ENCODE measurements around the gene CDC6. TPM values are rescaled to one million over a fixed set of nuclear protein-coding genes. Genes with fewer than 3 reads are reported as not detected.

Gene CDC6
- total RNA-seq, 1 donor from 2014 or later = 16.4 TPM

DNA sequence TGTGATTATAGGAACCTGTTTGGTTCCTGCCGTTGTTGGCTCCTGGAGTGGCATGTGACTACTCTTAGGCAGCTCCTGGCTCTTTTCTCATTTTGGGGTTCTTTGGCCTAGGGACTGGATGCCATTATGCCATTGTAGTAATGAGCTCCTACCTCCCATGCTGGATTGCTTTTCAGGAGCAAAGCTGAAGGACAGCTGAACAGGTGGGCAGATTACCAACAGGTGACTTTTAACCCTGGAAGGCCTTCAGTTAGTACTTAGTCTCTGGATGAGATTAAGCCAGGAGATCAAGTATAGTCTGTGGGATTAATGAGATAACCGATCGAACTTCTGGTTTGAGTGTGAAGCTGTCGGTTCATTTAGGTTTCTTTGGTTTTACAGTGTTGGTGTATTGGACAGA is 43.4 kb upstream of the CDC6 start:
- H3K27me3 Mint-ChIP-seq (ENCODE audit: low read depth) = no peaks in the 10 kb centered on the region
- peak overlapping the region; percentile 18 for H3K27ac Mint-ChIP-seq
- H3K4me3 Mint-ChIP-seq = no peak overlapping the region
- H3K4me1 Mint-ChIP-seq = peaks cover 29% of the 10 kb centered on the region
- TF ChIP-seq, protein P1, sequence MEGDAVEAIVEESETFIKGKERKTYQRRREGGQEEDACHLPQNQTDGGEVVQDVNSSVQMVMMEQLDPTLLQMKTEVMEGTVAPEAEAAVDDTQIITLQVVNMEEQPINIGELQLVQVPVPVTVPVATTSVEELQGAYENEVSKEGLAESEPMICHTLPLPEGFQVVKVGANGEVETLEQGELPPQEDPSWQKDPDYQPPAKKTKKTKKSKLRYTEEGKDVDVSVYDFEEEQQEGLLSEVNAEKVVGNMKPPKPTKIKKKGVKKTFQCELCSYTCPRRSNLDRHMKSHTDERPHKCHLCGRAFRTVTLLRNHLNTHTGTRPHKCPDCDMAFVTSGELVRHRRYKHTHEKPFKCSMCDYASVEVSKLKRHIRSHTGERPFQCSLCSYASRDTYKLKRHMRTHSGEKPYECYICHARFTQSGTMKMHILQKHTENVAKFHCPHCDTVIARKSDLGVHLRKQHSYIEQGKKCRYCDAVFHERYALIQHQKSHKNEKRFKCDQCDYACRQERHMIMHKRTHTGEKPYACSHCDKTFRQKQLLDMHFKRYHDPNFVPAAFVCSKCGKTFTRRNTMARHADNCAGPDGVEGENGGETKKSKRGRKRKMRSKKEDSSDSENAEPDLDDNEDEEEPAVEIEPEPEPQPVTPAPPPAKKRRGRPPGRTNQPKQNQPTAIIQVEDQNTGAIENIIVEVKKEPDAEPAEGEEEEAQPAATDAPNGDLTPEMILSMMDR (IDR thresholded peaks at IDR 0.05; ENCODE audit: unreplicated experiment) = no peak
- DNase-seq (ENCODE audit: low spot score in 2 of 2, unreplicated experiment in 2 of 2) = no peak
- H3K36me3 Mint-ChIP-seq = peaks cover 4% of the 10 kb centered on the region
- H3K9me3 Mint-ChIP-seq = no peaks in the 10 kb centered on the region

DNA sequence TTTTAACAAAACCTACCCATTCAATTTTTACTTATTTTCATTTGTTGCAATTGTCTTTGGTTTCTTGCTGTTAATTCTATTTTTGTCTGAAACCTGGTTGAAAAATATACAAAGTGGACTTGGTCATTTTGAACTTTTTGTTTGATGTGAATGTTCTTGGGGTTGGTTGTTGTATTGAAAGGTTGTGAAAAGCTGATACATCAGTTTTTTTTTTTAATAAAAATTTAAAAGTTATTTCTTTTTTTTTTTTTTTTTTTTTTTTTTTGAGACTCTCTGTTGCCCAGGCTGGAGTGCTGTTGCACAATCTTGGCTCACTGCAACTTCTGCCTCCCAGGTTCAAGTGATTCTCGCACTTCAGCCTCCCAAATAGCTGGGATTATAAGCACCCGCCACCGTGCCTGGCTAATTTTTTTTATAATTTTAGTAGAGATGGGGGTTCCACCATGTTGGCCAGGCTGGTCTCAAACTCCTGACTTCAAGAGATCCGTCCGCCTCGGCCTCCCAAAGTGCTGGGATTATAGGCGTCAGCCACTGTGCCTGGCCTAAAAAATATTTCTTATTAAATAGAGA is 39.7 kb upstream of the CDC6 start:
- TF ChIP-seq, protein P1 (IDR thresholded peaks at IDR 0.05; ENCODE audit: unreplicated experiment) = no peak
- DNase-seq (ENCODE audit: low spot score in 2 of 2, unreplicated experiment in 2 of 2) = no peak
- no peak overlapping the region for H3K27ac Mint-ChIP-seq
- peaks cover 29% of the 10 kb centered on the region for H3K4me1 Mint-ChIP-seq
- no peaks in the 10 kb centered on the region for H3K27me3 Mint-ChIP-seq (ENCODE audit: low read depth)
- peaks cover 4% of the 10 kb centered on the region for H3K36me3 Mint-ChIP-seq
- H3K4me3 Mint-ChIP-seq = no peak overlapping the region
- no peaks in the 10 kb centered on the region for H3K9me3 Mint-ChIP-seq

DNA sequence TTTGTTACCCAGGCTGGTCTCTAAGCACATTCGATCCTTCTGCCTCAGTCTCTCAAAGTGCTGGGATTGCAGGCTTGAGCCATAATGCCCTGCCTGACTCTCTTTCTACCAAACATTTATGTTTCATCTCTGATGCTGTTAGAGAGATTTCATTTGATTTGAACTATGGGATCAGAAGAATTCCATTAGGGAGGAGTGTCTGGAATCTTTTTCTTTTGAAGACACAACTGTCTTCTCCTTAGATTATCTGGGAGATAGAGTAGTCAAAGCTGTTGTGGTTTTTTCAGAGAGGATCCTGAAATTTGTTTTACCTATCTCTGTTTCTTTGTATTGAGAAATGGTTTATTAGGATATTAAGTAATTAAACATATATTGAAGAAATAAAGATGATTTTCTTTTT is 39.2 kb upstream of the CDC6 start:
- no peaks in the 10 kb centered on the region for H3K27me3 Mint-ChIP-seq (ENCODE audit: low read depth)
- H3K4me3 Mint-ChIP-seq = no peak overlapping the region
- TF ChIP-seq, protein P1 (IDR thresholded peaks at IDR 0.05; ENCODE audit: unreplicated experiment) = no peak
- peaks cover 26% of the 10 kb centered on the region for H3K4me1 Mint-ChIP-seq
- no peak for DNase-seq (ENCODE audit: low spot score in 2 of 2, unreplicated experiment in 2 of 2)
- peak overlapping the region; percentile 85 for H3K27ac Mint-ChIP-seq
- peaks cover 4% of the 10 kb centered on the region for H3K36me3 Mint-ChIP-seq
- no peaks in the 10 kb centered on the region for H3K9me3 Mint-ChIP-seq

DNA sequence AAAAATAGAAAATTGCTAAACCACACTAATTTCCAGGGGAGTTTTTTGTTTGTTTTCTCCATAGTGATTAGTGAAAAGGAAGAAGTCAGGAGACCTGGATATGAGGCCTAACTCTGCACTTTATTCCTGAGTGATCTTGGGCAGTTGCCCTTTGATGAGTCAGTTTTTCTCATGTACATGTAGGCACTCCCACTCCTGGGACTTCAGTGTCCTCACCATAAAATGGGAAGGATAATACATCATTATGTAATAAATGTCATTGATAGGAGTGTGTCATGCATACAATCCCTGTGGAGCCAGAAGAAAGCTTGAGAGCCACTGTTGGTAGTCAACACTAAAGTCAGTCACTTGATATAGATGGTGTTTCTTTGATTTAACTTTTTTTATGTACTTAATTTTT is 36.1 kb upstream of the CDC6 start:
- no peaks in the 10 kb centered on the region for H3K27me3 Mint-ChIP-seq (ENCODE audit: low read depth)
- no peak for DNase-seq (ENCODE audit: low spot score in 2 of 2, unreplicated experiment in 2 of 2)
- H3K27ac Mint-ChIP-seq = peak overlapping the region; percentile 73
- TF ChIP-seq, protein P1 (IDR thresholded peaks at IDR 0.05; ENCODE audit: unreplicated experiment) = no peak
- H3K36me3 Mint-ChIP-seq = peaks cover 4% of the 10 kb centered on the region
- H3K9me3 Mint-ChIP-seq = no peaks in the 10 kb centered on the region
- H3K4me1 Mint-ChIP-seq = peaks cover 22% of the 10 kb centered on the region
- H3K4me3 Mint-ChIP-seq = no peak overlapping the region

DNA sequence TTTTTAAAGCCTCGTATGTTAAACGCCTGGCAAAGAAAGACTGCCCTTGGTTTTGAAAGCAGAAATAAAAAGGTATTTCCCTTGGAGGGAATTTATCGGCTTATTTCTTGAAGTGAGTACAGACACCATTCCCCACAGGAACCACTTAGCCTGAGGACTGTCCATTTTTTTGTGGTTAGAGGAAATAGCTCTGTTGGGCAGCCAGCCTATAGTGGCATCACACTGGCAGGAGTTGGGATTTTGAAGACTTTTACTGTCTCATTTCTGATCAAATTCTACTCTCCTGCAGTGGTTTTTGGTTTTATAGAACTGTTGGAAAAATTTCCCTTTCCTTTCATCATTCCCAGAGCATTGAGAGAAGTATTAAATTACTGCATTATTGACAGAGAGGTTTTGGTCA is 34.1 kb upstream of the CDC6 start:
- H3K4me1 Mint-ChIP-seq = peaks cover 17% of the 10 kb centered on the region

More for the DNA sequence above, 34.1 kb upstream of the CDC6 start:
- H3K4me3 Mint-ChIP-seq = no peak overlapping the region
- no peaks in the 10 kb centered on the region for H3K27me3 Mint-ChIP-seq (ENCODE audit: low read depth)
- H3K9me3 Mint-ChIP-seq = no peaks in the 10 kb centered on the region
- DNase-seq (ENCODE audit: low spot score in 2 of 2, unreplicated experiment in 2 of 2) = no peak
- no peak overlapping the region for H3K27ac Mint-ChIP-seq
- peaks cover 13% of the 10 kb centered on the region for H3K36me3 Mint-ChIP-seq
- TF ChIP-seq, protein P1 (IDR thresholded peaks at IDR 0.05; ENCODE audit: unreplicated experiment) = no peak

Data from mesothelial cell of epicardium (in vitro differentiated cells).